ENCODE measurements around the gene SOS1.

DNA sequence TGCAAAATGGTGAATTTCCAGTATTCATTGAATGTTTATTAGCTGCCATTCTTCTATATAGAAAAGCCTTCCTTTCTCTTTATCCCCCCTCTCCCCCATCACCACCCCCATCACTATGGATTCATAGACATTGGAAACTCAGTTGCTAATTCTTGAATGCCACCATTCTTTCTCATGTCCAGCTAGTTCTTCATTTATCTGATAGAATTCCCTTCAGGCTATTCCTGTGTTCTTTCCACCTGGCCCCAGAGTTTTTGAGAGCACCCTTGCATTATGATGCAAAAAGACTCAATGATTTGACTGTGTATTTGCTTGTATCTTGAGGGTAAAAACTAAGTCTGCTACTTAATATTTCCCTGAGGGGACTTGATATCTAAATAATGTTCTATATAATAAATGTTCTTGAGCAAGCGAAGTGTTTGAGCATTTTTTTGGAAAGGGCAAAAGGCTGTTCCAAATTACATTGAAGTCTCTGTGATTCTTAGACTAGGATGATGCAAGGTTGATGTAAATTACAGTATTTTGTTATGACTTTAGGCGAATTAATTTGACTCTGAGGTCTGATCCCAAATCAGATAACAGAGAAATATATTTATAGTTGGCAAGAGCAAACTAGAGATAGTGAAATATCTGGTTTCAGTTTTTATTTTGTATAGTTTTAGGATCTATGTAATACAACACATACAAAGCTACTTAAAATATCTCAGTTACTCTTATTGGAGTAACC, 18.8 kb upstream of the SOS1 start:
- TF ChIP-seq POLR2A (IDR thresholded peaks at IDR 0.05), result no peak
- TF ChIP-seq, protein P1, sequence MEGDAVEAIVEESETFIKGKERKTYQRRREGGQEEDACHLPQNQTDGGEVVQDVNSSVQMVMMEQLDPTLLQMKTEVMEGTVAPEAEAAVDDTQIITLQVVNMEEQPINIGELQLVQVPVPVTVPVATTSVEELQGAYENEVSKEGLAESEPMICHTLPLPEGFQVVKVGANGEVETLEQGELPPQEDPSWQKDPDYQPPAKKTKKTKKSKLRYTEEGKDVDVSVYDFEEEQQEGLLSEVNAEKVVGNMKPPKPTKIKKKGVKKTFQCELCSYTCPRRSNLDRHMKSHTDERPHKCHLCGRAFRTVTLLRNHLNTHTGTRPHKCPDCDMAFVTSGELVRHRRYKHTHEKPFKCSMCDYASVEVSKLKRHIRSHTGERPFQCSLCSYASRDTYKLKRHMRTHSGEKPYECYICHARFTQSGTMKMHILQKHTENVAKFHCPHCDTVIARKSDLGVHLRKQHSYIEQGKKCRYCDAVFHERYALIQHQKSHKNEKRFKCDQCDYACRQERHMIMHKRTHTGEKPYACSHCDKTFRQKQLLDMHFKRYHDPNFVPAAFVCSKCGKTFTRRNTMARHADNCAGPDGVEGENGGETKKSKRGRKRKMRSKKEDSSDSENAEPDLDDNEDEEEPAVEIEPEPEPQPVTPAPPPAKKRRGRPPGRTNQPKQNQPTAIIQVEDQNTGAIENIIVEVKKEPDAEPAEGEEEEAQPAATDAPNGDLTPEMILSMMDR (IDR thresholded peaks at IDR 0.05), result no peak

Measured in prostate gland (tissue), 2 donors.